Heart right ventricle (tissue), 16 donors: ENCODE measurements around the gene ADAMTS14. TPM values are rescaled to one million over a fixed set of nuclear protein-coding genes. Genes with fewer than 3 reads are reported as not detected.

Experiments used
- ATAC-seq, 8 donors: fragments of 200-7000 bp; cut with Tn5 transposase; one replicate each; pipeline ENCODE4 v1.9.1; 2020; ENCODE audit warnings: mild to moderate bottlenecking in 8 of 8, moderate library complexity in 8 of 8, moderate number of reproducible peaks in 1 of 8
- DNase-seq, 2 donors: peaks; one replicate each; pipeline ENCODE4 v3.0.0-alpha.2; 2020
- H3K27ac ChIP-seq, 10 donors: fragments of 200-600 bp; sonication (generic) in 2 of 10; one replicate each; pipeline versions ENCODE4 v1.5.0 to v1.8.0; 2020 to 2022; ENCODE audit warnings: mild to moderate bottlenecking in 3 of 10
- H3K27me3 ChIP-seq, 7 donors: fragments of 200-600 bp; one replicate each; pipeline ENCODE4 v1.8.0; 2021 to 2022; ENCODE audit warnings: mild to moderate bottlenecking in 2 of 7
- H3K36me3 ChIP-seq, 9 donors: fragments of 200-600 bp; sonication (generic) in 1 of 9; one replicate each; pipeline versions ENCODE4 v1.5.0 to v1.8.0; 2020 to 2022; ENCODE audit warnings: mild to moderate bottlenecking in 2 of 9
- H3K4me1 ChIP-seq, 9 donors: fragments of 200-600 bp; sonication (generic) in 1 of 9; one replicate each; pipeline versions ENCODE4 v1.5.0 to v1.8.0; 2020 to 2022; ENCODE audit warnings: mild to moderate bottlenecking in 4 of 9
- H3K4me3 ChIP-seq, 10 donors: fragments of 200-600 bp; sonication (generic) in 2 of 10; one replicate each; pipeline versions ENCODE4 v1.5.0 to v1.8.0; 2020 to 2022; ENCODE audit warnings: mild to moderate bottlenecking in 7 of 10, moderate library complexity in 2 of 10
- H3K9me3 ChIP-seq, 11 donors: fragments of 200-600 bp in 10 of 11; sonication (generic) in 2 of 11; one replicate each; pipeline versions ENCODE4 v1.5.0 to v1.8.0; 2013 to 2022; ENCODE audit warnings: mild to moderate bottlenecking in 2 of 11, control low read depth in 1 of 11, moderate library complexity in 1 of 11
- CTCF ChIP-seq, 9 donors: fragments of 200-600 bp; sonication (generic) in 2 of 9; IDR thresholded peaks; one replicate each; pipeline versions ENCODE4 v1.5.0 to v1.8.0; 2021 to 2022; ENCODE audit warnings: antibody characterized with exemption in 9 of 9, mild to moderate bottlenecking in 5 of 9, moderate library complexity in 1 of 9
- WGBS, 2 donors: extraction: QIAGEN DNeasy Blood & Tissue Kit; methylation state at CpG; one replicate each; pipeline ENCODE4 v1.1.7; 2013; ENCODE audit warnings: inconsistent platforms in 1 of 2; 5-methylcytosine and 5-hydroxymethylcytosine counted together
- intact Hi-C, 10 donors: fragments of 100-400 bp; cut with DNase I; formaldehyde crosslinking; loops; one replicate each; pipeline versions ENCODE4 v1.11.1 to v1.14.2; 2022
- polyA plus RNA-seq, 2 donors: library from polyadenylated mRNA; stranded (reverse); fragments of 200-250 nt; gene quantifications; one replicate each; pipeline ENCODE4 v1.2.3, GENCODE V29; 2013
- total RNA-seq, 10 donors: library from RNA; stranded (reverse); fragmentation: NEBNext Ultra II Directional in 3 of 10; extraction: Animal tissue kit (Norgen Biotek cat#: 25700) in 3 of 10; gene quantifications; one replicate each; pipeline versions ENCODE4 v1.2.1 to v1.2.4, GENCODE V29; 2021 to 2023
- donor health status: Arrhythmogenic right ventricular cardiomyopathy.
- donor health status: ischemic (EF 13 %, LVEDD 7.1; RV severe dilation, severe dysfunction).
- donor health status: healthy with polysubstance abuse.
- donor health status: DM: no; HTN: yes; CAD: no.
- donor health status: DM: no; HTN: no; CAD: no.
- donor health status: ischemic (EF 25% LVEDD 6.9; RV normal size, moderate dysfunction).
- donor health status: ischemic (EF 25% LVEDD 5.7; RV mildly dilated, moderate dysfunction).
- donor health status: healthy.
- donor health status: DM: yes; HTN: yes; CAD: no.
- donor health status: Ischemic cardiomyopathy.
- donor health status: ischemic (EF 35%, LVEDD 5.7; RV mildly dilated, moderate dysfunction).
- donor health status: nonischemic (EF 11% LVEDD 7.7; RV severe dilation, severe dysfunction).
- donor health status: DM: yes; HTN: yes; CAD: no.
- donor health status: PGD.
- donor health status: ischemic (EF 29% LVEDD 5.4; RV normal size, mild dysfunction).
- donor health status: nonischemic (EF 23%, LVEDD 6.1; RV moderate dilation, normal function).

ADAMTS14 gene
- total and polyA plus RNA-seq, 12 donors, result 0.08 to 1.4 (median 0.57) TPM

DNA sequence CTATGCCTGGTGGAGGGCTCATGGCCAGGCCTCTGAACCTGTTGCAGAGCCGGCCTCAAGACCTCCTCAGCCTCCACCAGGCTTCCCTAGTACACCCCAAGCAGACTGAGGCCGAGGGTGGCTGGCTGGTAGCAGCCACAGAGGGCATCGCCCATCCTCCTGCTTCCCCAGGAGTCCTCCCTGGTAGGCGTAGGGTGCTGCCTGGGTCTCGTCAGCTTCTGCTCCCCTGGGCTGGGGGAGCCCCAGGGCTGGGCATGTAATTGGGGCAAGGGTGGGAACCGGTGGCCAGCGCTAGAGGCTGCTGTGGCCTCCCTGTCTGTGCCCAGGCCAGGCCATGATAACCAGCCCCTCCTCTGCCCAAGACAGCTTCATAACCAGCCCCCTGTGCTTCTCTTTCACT lies 80.3 kb downstream of the ADAMTS14 start:
- DNase-seq (no peak), ATAC-seq (no peak)
- TF ChIP-seq CTCF (IDR thresholded peaks at IDR 0.05), result no peak
- H3K36me3 ChIP-seq, result no peaks in the 10 kb centered on the region
- no peak overlapping the region for H3K4me3 ChIP-seq
- WGBS, 2 donors, result 93 to 98% methylated on average over 7 of the region's 7 CpGs
- H3K4me1 ChIP-seq, result peaks cover 0 to 19% (median 9%) of the 10 kb centered on the region in 9 donors
- no peaks in the 10 kb centered on the region for H3K9me3 ChIP-seq
- intact Hi-C loops, result loop anchor here in 3 of 10 donors (10.0 kb wide), 2 partner anchors 128 to 288 kb away; no protein-coding TSS in a partner anchor
- no peaks in the 10 kb centered on the region for H3K27me3 ChIP-seq
- H3K27ac ChIP-seq, result no peak overlapping the region

- H3K36me3 ChIP-seq, result no peaks in the 10 kb centered on the region
- intact Hi-C loops, result loop anchor here in 3 of 10 donors (10.0 kb wide), 2 partner anchors 128 to 288 kb away; no protein-coding TSS in a partner anchor
- peaks cover 0 to 19% (median 9%) of the 10 kb centered on the region in 9 donors for H3K4me1 ChIP-seq
- WGBS, 2 donors, result 85 to 87% methylated on average over 10 of the region's 10 CpGs
- no peak overlapping the region for H3K27ac ChIP-seq
- no peaks in the 10 kb centered on the region for H3K27me3 ChIP-seq
- DNase-seq, result no peak
- H3K4me3 ChIP-seq, result no peak overlapping the region
- no peak for TF ChIP-seq CTCF (IDR thresholded peaks at IDR 0.05)
- ATAC-seq, result no peak
- no peaks in the 10 kb centered on the region for H3K9me3 ChIP-seq
Observed at GRCh38 chr10:70753026-70753663, 80.8 kb downstream of the ADAMTS14 start.

- no peak for DNase-seq
- Histone ChIP-seq H3K4me1 (peaks cover 0 to 20% (median 13%) of the 10 kb centered on the region in 9 donors), H3K9me3 (no peaks in the 10 kb centered on the region), H3K27me3 (no peaks in the 10 kb centered on the region), H3K27ac (no peak overlapping the region), H3K4me3 (no peak overlapping the region), H3K36me3 (no peaks in the 10 kb centered on the region)
- WGBS, 2 donors, result 65 to 70% methylated on average over 15 of the region's 15 CpGs
- intact Hi-C loops, result loop anchor here in 3 of 10 donors (10.0 kb wide), 2 partner anchors 129 to 289 kb away; no protein-coding TSS in a partner anchor
- ATAC-seq, result peak in 5 of 8 donors; percentile 10 to 59 (median 28)
- no peak for TF ChIP-seq CTCF (IDR thresholded peaks at IDR 0.05)
Observed at GRCh38 chr10:70753841-70754621, 81.7 kb downstream of the ADAMTS14 start.

GRCh38 chr10:70756700-70757360 lies 84.5 kb downstream of the ADAMTS14 start:
- H3K9me3 ChIP-seq, result no peaks in the 10 kb centered on the region
- no peak for TF ChIP-seq CTCF (IDR thresholded peaks at IDR 0.05)
- H3K4me1 ChIP-seq, result peaks cover 0 to 23% (median 13%) of the 10 kb centered on the region in 9 donors
- no peaks in the 10 kb centered on the region for H3K27me3 ChIP-seq
- ATAC-seq (no peak), DNase-seq (no peak)
- no peak overlapping the region for H3K27ac ChIP-seq
- intact Hi-C loops, result loop anchor here in 8 of 10 donors (5.0 to 10.0 kb wide), 6 partner anchors 125 to 295 kb away; no protein-coding TSS in a partner anchor
- H3K4me3 ChIP-seq, result no peak overlapping the region
- WGBS, 2 donors, result 88 to 89% methylated on average over 8 of the region's 8 CpGs
- no peaks in the 10 kb centered on the region for H3K36me3 ChIP-seq
